Liver (tissue), 9 donors: ENCODE data around the gene SAMSN1. TPM values are rescaled to one million over a fixed set of nuclear protein-coding genes. Genes with fewer than 3 reads are reported as not detected.

Experiments used
- DNase-seq: peaks from one replicate; pipeline ENCODE4 v3.0.0-alpha.2; 2017; ENCODE audit warnings: low spot score
- H3K27ac ChIP-seq, 2 donors: one replicate each; pipeline ENCODE4 v1.7.0; 2013; ENCODE audit warnings: inconsistent platforms in 2 of 2, low read length in 2 of 2, control low read depth in 1 of 2, low read depth in 1 of 2, mild to moderate bottlenecking in 1 of 2
- H3K27me3 ChIP-seq, 4 donors: one replicate each; pipeline versions ENCODE4 v1.6.1 to v1.7.0; 2013; ENCODE audit warnings: low read length in 3 of 4, inconsistent platforms in 1 of 4, mild to moderate bottlenecking in 1 of 4, moderate library complexity in 1 of 4; ENCODE audit not compliant: control insufficient read depth in 4 of 4, insufficient read depth in 4 of 4
- H3K36me3 ChIP-seq, 4 donors: one replicate each; pipeline versions ENCODE4 v1.6.1 to v1.7.0; 2013; ENCODE audit warnings: low read length in 3 of 4, mild to moderate bottlenecking in 3 of 4, low read depth in 1 of 4, moderate library complexity in 1 of 4; ENCODE audit not compliant: control insufficient read depth in 4 of 4, insufficient read depth in 3 of 4
- H3K4me1 ChIP-seq, 4 donors: one replicate each; pipeline versions ENCODE4 v1.6.1 to v1.7.0; 2013; ENCODE audit warnings: low read length in 3 of 4, mild to moderate bottlenecking in 3 of 4, moderate library complexity in 1 of 4; ENCODE audit not compliant: control insufficient read depth in 4 of 4, insufficient read depth in 4 of 4
- H3K4me3 ChIP-seq, 3 donors: one replicate each; pipeline versions ENCODE4 v1.6.1 to v1.7.0; 2013; ENCODE audit warnings: low read length in 3 of 3, control low read depth in 1 of 3, low read depth in 1 of 3, mild to moderate bottlenecking in 1 of 3
- H3K9ac ChIP-seq, 2 donors: one replicate each; pipeline ENCODE4 v1.7.0; 2013; ENCODE audit warnings: low read length in 2 of 2, mild to moderate bottlenecking in 2 of 2, moderate library complexity in 2 of 2, control low read depth in 1 of 2, low read depth in 1 of 2
- H3K9me3 ChIP-seq, 4 donors: one replicate each; pipeline versions ENCODE4 v1.6.1 to v1.7.0; 2013; ENCODE audit warnings: low read length in 3 of 4; ENCODE audit not compliant: control insufficient read depth in 4 of 4
- EGR1 ChIP-seq, 2 donors: IDR thresholded peaks; 2 replicates each; pipeline ENCODE4 v1.6.1; 2016 to 2018; ENCODE audit warnings: antibody characterized with exemption in 2 of 2, low read depth in 2 of 2
- FOXA1 ChIP-seq: IDR thresholded peaks from 2 replicates; pipeline ENCODE4 v1.6.1; 2016; ENCODE audit warnings: antibody characterized with exemption
- FOXA2 ChIP-seq: IDR thresholded peaks from 2 replicates; pipeline ENCODE4 v1.6.1; 2016; ENCODE audit warnings: antibody characterized with exemption
- GABPA ChIP-seq, 2 donors: IDR thresholded peaks in 1 of 2; conservative IDR thresholded peaks in 1 of 2; 2 replicates each; pipeline ENCODE4 v1.6.1; 2016; ENCODE audit warnings: antibody characterized with exemption in 2 of 2, mild to moderate bottlenecking in 1 of 2, moderate library complexity in 1 of 2
- HNF4A ChIP-seq, 2 donors: conservative IDR thresholded peaks; 2 replicates each; pipeline ENCODE4 v1.6.1; 2016; ENCODE audit warnings: antibody characterized with exemption in 2 of 2, mild to moderate bottlenecking in 2 of 2
- HNF4G ChIP-seq: IDR thresholded peaks from 2 replicates; pipeline ENCODE4 v1.6.1; 2016; ENCODE audit warnings: antibody characterized with exemption
- JUND ChIP-seq, 2 donors: IDR thresholded peaks; 2 replicates each; pipeline ENCODE4 v1.6.1; 2016; ENCODE audit warnings: antibody characterized with exemption in 2 of 2
- NR2F2 ChIP-seq: IDR thresholded peaks from 2 replicates; pipeline ENCODE4 v1.6.1; 2016; ENCODE audit warnings: antibody characterized with exemption
- RAD21 ChIP-seq, 2 donors: IDR thresholded peaks; 2 replicates each; pipeline ENCODE4 v1.6.1; 2016; ENCODE audit warnings: antibody characterized with exemption in 2 of 2, mild to moderate bottlenecking in 2 of 2
- RXRA ChIP-seq, 2 donors: IDR thresholded peaks; 2 replicates each; pipeline ENCODE4 v1.6.1; 2017 to 2018; ENCODE audit warnings: antibody characterized with exemption in 2 of 2, mild to moderate bottlenecking in 1 of 2
- SP1 ChIP-seq: IDR thresholded peaks from 2 replicates; pipeline ENCODE4 v1.6.1; 2018; ENCODE audit warnings: antibody characterized with exemption, mild to moderate bottlenecking
- TAF1 ChIP-seq: conservative IDR thresholded peaks from 2 replicates; pipeline ENCODE4 v1.6.1; 2016; ENCODE audit warnings: antibody characterized with exemption, mild to moderate bottlenecking
- YY1 ChIP-seq: IDR thresholded peaks from 2 replicates; pipeline ENCODE4 v1.6.1; 2016; ENCODE audit warnings: antibody characterized with exemption, mild to moderate bottlenecking
- WGBS: extraction: QIAGEN DNeasy Blood & Tissue Kit; methylation state at CpG from one replicate; pipeline ENCODE4 v1.1.7; 2013; 5-methylcytosine and 5-hydroxymethylcytosine counted together
- polyA plus RNA-seq, 2 donors: library from polyadenylated mRNA; stranded (reverse) in 1 of 2; unstranded in 1 of 2; fragments of 200-250 nt in 1 of 2; fragments of >200 nt in 1 of 2; fragmentation: Nextera tagmentation in 1 of 2; extraction: Ambion mirVana in 1 of 2; gene quantifications; one replicate each; pipeline versions ENCODE4 v1.2.1 to v1.2.3, GENCODE V29; 2013 to 2015
- total RNA-seq, 2 donors: library from RNA; depleted of rRNA; stranded (reverse); fragments of >200 nt; gene quantifications; one replicate each; pipeline ENCODE4 v1.2.3, GENCODE V29; 2014
- TF ChIP-seq, protein P1 (sequence below): fragments of 150-350 bp; IDR thresholded peaks from 2 replicates; pipeline ENCODE4 v1.5.1; 2017; ENCODE audit warnings: improper control_type of control experiment, low read depth, low read length; ENCODE audit not compliant: missing input control
- TF ChIP-seq, protein P2 (sequence below): IDR thresholded peaks from 2 replicates; pipeline ENCODE4 v1.6.1; 2016; ENCODE audit warnings: antibody characterized with exemption
- TF ChIP-seq, protein P3 (sequence below): IDR thresholded peaks from 2 replicates; pipeline ENCODE4 v1.6.1; 2016; ENCODE audit warnings: antibody characterized with exemption
- TF ChIP-seq, protein P4 (sequence below): IDR thresholded peaks from 2 replicates; pipeline ENCODE4 v1.6.1; 2016; ENCODE audit warnings: antibody characterized with exemption, mild to moderate bottlenecking
- TF ChIP-seq, protein P5 (sequence below): IDR thresholded peaks from 2 replicates; pipeline ENCODE4 v1.6.1; 2016; ENCODE audit warnings: antibody characterized with exemption
- donor health status: healthy.
- donor health status: healthy.
- donor health status: healthy.
- donor health status: healthy.
- donor health status: healthy.

SAMSN1 gene
- total and polyA plus RNA-seq, 4 donors, result 2.2 to 9.0 (median 3.4) TPM

DNA sequence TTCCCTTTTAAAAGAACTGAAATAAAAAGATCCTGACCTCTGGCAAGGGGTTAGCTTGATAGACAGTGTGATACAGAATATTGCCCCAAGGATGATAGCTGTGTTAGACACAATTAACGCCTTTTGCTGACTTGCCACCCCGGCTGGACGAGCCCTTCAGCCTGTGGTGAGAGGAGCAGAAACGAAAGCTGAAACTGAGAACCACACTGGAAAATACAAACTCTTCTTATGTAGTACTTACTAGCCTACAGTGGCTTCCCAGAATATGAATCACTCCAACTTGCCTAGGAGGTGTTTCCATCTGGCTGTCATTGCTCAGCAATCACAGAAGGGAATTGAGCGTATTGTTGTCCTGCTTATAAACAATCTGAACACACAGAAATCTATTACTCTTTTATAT is 22.9 kb downstream of the SAMSN1 start:
- H3K4me3 ChIP-seq, result no peak overlapping the region
- DNase-seq, result no peak
- H3K4me1 ChIP-seq, result no peaks in the 10 kb centered on the region
- no peaks in the 10 kb centered on the region for H3K27me3 ChIP-seq
- 73% methylated on average over 5 of the region's 5 CpGs for WGBS
- no peaks in the 10 kb centered on the region for H3K9me3 ChIP-seq
- TF ChIP-seq YY1 (no peak), RAD21 (IDR thresholded peaks at IDR 0.05) (no peak), GABPA (IDR thresholded peaks at IDR 0.05 in 1 of 2, conservative IDR thresholded peaks at IDR 0.05 in 1 of 2) (no peak), RXRA (IDR thresholded peaks at IDR 0.05) (no peak), JUND (IDR thresholded peaks at IDR 0.05) (no peak), SP1 (no peak), TAF1 (no peak), HNF4G (no peak), EGR1 (IDR thresholded peaks at IDR 0.05; ENCODE audit: low read depth in 2 of 2) (no peak), NR2F2 (no peak), FOXA2 (no peak), HNF4A (conservative IDR thresholded peaks at IDR 0.05) (no peak)
- TF ChIP-seq, protein P1, sequence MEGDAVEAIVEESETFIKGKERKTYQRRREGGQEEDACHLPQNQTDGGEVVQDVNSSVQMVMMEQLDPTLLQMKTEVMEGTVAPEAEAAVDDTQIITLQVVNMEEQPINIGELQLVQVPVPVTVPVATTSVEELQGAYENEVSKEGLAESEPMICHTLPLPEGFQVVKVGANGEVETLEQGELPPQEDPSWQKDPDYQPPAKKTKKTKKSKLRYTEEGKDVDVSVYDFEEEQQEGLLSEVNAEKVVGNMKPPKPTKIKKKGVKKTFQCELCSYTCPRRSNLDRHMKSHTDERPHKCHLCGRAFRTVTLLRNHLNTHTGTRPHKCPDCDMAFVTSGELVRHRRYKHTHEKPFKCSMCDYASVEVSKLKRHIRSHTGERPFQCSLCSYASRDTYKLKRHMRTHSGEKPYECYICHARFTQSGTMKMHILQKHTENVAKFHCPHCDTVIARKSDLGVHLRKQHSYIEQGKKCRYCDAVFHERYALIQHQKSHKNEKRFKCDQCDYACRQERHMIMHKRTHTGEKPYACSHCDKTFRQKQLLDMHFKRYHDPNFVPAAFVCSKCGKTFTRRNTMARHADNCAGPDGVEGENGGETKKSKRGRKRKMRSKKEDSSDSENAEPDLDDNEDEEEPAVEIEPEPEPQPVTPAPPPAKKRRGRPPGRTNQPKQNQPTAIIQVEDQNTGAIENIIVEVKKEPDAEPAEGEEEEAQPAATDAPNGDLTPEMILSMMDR, result no peak
- TF ChIP-seq, protein P2, sequence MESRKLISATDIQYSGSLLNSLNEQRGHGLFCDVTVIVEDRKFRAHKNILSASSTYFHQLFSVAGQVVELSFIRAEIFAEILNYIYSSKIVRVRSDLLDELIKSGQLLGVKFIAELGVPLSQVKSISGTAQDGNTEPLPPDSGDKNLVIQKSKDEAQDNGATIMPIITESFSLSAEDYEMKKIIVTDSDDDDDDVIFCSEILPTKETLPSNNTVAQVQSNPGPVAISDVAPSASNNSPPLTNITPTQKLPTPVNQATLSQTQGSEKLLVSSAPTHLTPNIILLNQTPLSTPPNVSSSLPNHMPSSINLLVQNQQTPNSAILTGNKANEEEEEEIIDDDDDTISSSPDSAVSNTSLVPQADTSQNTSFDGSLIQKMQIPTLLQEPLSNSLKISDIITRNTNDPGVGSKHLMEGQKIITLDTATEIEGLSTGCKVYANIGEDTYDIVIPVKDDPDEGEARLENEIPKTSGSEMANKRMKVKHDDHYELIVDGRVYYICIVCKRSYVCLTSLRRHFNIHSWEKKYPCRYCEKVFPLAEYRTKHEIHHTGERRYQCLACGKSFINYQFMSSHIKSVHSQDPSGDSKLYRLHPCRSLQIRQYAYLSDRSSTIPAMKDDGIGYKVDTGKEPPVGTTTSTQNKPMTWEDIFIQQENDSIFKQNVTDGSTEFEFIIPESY, result no peak
- TF ChIP-seq, protein P3, sequence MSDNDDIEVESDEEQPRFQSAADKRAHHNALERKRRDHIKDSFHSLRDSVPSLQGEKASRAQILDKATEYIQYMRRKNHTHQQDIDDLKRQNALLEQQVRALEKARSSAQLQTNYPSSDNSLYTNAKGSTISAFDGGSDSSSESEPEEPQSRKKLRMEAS, result no peak
- TF ChIP-seq, protein P4, sequence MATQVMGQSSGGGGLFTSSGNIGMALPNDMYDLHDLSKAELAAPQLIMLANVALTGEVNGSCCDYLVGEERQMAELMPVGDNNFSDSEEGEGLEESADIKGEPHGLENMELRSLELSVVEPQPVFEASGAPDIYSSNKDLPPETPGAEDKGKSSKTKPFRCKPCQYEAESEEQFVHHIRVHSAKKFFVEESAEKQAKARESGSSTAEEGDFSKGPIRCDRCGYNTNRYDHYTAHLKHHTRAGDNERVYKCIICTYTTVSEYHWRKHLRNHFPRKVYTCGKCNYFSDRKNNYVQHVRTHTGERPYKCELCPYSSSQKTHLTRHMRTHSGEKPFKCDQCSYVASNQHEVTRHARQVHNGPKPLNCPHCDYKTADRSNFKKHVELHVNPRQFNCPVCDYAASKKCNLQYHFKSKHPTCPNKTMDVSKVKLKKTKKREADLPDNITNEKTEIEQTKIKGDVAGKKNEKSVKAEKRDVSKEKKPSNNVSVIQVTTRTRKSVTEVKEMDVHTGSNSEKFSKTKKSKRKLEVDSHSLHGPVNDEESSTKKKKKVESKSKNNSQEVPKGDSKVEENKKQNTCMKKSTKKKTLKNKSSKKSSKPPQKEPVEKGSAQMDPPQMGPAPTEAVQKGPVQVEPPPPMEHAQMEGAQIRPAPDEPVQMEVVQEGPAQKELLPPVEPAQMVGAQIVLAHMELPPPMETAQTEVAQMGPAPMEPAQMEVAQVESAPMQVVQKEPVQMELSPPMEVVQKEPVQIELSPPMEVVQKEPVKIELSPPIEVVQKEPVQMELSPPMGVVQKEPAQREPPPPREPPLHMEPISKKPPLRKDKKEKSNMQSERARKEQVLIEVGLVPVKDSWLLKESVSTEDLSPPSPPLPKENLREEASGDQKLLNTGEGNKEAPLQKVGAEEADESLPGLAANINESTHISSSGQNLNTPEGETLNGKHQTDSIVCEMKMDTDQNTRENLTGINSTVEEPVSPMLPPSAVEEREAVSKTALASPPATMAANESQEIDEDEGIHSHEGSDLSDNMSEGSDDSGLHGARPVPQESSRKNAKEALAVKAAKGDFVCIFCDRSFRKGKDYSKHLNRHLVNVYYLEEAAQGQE, result no peak
- TF ChIP-seq, protein P5, sequence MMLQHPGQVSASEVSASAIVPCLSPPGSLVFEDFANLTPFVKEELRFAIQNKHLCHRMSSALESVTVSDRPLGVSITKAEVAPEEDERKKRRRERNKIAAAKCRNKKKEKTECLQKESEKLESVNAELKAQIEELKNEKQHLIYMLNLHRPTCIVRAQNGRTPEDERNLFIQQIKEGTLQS, result no peak
- no peaks in the 10 kb centered on the region for H3K36me3 ChIP-seq
- H3K9ac ChIP-seq, result no peak overlapping the region
- no peak overlapping the region for H3K27ac ChIP-seq

DNA sequence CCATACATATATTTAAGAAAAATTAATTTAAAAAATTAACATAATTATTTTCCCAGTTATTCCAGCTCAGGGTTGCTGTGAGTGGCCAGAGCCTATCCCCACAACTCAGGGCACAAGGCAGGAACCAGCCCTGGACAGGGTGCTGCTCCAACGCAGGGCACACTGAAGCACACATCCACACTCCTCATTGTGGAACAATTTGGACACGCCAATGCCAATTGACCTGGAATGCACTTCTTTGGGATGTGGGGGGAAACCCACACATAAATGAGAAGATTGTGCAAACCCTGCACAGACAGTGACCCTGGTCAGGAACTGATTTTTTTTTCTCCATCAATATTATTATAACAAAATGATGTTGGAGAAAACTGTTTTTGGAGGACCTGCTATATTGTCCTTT is 23.4 kb downstream of the SAMSN1 start:
- H3K4me1 ChIP-seq, result no peaks in the 10 kb centered on the region
- no peaks in the 10 kb centered on the region for H3K9me3 ChIP-seq
- no peak overlapping the region for H3K4me3 ChIP-seq
- WGBS, result 82% methylated on average over 2 of the region's 2 CpGs
- H3K27me3 ChIP-seq, result no peaks in the 10 kb centered on the region
- H3K27ac ChIP-seq, result no peak overlapping the region
- DNase-seq, result no peak
- H3K9ac ChIP-seq, result no peak overlapping the region
- H3K36me3 ChIP-seq, result no peaks in the 10 kb centered on the region
- TF ChIP-seq FOXA1, result no peak
- no peak for TF ChIP-seq FOXA2
- TF ChIP-seq, protein P2, result no peak
- TF ChIP-seq, protein P1, result no peak
- TF ChIP-seq HNF4A (conservative IDR thresholded peaks at IDR 0.05), result no peak
- no peak for TF ChIP-seq JUND (IDR thresholded peaks at IDR 0.05)
- TF ChIP-seq NR2F2, result no peak
- TF ChIP-seq GABPA (IDR thresholded peaks at IDR 0.05 in 1 of 2, conservative IDR thresholded peaks at IDR 0.05 in 1 of 2), result no peak
- no peak for TF ChIP-seq TAF1
